ENCODE data around the gene SAFB2.

Gene SAFB2

GRCh38 chr19:5627395-5627904 is 4.9 kb upstream of the SAFB2 start:
- Histone ChIP-seq H3K9ac (ENCODE audit: low read length) (no peak overlapping the region), H3K79me2 (ENCODE audit: insufficient read depth, low read length) (peaks cover 95% of the 10 kb centered on the region), H3K27ac (ENCODE audit: low read depth, low read length, poor library complexity, severe bottlenecking) (peak overlapping the region; percentile 49), H3K27me3 (ENCODE audit: insufficient read depth, low read length) (no peaks in the 10 kb centered on the region), H3K4me2 (ENCODE audit: low read length) (peak overlapping the region; percentile 20; the same call in 1 of the 2 replicates), H2AFZ (ENCODE audit: low read length) (no peak overlapping the region), H3K36me3 (ENCODE audit: insufficient read depth, low read length) (peaks cover 86% of the 10 kb centered on the region), H3K4me3 (ENCODE audit: low read depth, low read length, poor library complexity, severe bottlenecking) (peak overlapping the region; percentile 7), H3K9me3 (ENCODE audit: low read length) (no peaks in the 10 kb centered on the region), H3K4me1 (ENCODE audit: insufficient read depth, low read length, severe bottlenecking) (peaks cover 57% of the 10 kb centered on the region), H3F3A (ENCODE audit: insufficient read depth, low read length) (no peaks in the 10 kb centered on the region), H3K9me2 (ENCODE audit: low read depth, low read length) (no peaks in the 10 kb centered on the region), H4K20me1 (ENCODE audit: insufficient read depth, low read length) (peaks cover 11% of the 10 kb centered on the region; the same call in 1 of the 2 replicates)
- TF ChIP-seq EZH2 (IDR thresholded peaks at IDR 0.05; ENCODE audit: borderline replicate concordance, low read length) = no peak
- no peak for TF ChIP-seq CTCF (IDR thresholded peaks at IDR 0.05; ENCODE audit: low read length)

- Histone ChIP-seq H3K4me1 (ENCODE audit: insufficient read depth, low read length, severe bottlenecking) (peaks cover 68% of the 10 kb centered on the region), H3K27me3 (ENCODE audit: insufficient read depth, low read length) (no peaks in the 10 kb centered on the region), H3K4me2 (ENCODE audit: low read length) (peak overlapping the region; percentile 98), H3K4me3 (ENCODE audit: low read depth, low read length, poor library complexity, severe bottlenecking) (peak overlapping the region; percentile 100), H3K9ac (ENCODE audit: low read length) (peak overlapping the region; percentile 96; the same call in 1 of the 2 replicates), H3K79me2 (ENCODE audit: insufficient read depth, low read length) (peaks cover 95% of the 10 kb centered on the region), H3F3A (ENCODE audit: insufficient read depth, low read length) (no peaks in the 10 kb centered on the region), H3K27ac (ENCODE audit: low read depth, low read length, poor library complexity, severe bottlenecking) (peak overlapping the region; percentile 46), H4K20me1 (ENCODE audit: insufficient read depth, low read length) (peaks cover 11% of the 10 kb centered on the region; the same call in 1 of the 2 replicates), H3K36me3 (ENCODE audit: insufficient read depth, low read length) (peaks cover 82% of the 10 kb centered on the region), H3K9me3 (ENCODE audit: low read length) (no peaks in the 10 kb centered on the region), H3K9me2 (ENCODE audit: low read depth, low read length) (no peaks in the 10 kb centered on the region), H2AFZ (ENCODE audit: low read length) (no peak overlapping the region)
- TF ChIP-seq EZH2 (IDR thresholded peaks at IDR 0.05; ENCODE audit: borderline replicate concordance, low read length) (no peak), CTCF (IDR thresholded peaks at IDR 0.05; ENCODE audit: low read length) (no peak)
Measured at GRCh38 chr19:5625641-5626040, 3.1 kb upstream of the SAFB2 start.

- Histone ChIP-seq H3F3A (ENCODE audit: insufficient read depth, low read length) (no peaks in the 10 kb centered on the region), H4K20me1 (ENCODE audit: insufficient read depth, low read length) (peaks cover 8% of the 10 kb centered on the region; the same call in 1 of the 2 replicates), H3K27me3 (ENCODE audit: insufficient read depth, low read length) (no peaks in the 10 kb centered on the region), H3K36me3 (ENCODE audit: insufficient read depth, low read length) (peaks cover 83% of the 10 kb centered on the region), H3K4me2 (ENCODE audit: low read length) (peak overlapping the region; percentile 98), H3K9ac (ENCODE audit: low read length) (peak overlapping the region; percentile 96), H3K79me2 (ENCODE audit: insufficient read depth, low read length) (peaks cover 95% of the 10 kb centered on the region), H3K4me1 (ENCODE audit: insufficient read depth, low read length, severe bottlenecking) (peaks cover 76% of the 10 kb centered on the region), H3K27ac (ENCODE audit: low read depth, low read length, poor library complexity, severe bottlenecking) (peak overlapping the region; percentile 68), H3K4me3 (ENCODE audit: low read depth, low read length, poor library complexity, severe bottlenecking) (peak overlapping the region; percentile 100), H2AFZ (ENCODE audit: low read length) (no peak overlapping the region), H3K9me2 (ENCODE audit: low read depth, low read length) (no peaks in the 10 kb centered on the region), H3K9me3 (ENCODE audit: low read length) (no peaks in the 10 kb centered on the region)
- TF ChIP-seq EZH2 (IDR thresholded peaks at IDR 0.05; ENCODE audit: borderline replicate concordance, low read length) = no peak
- TF ChIP-seq CTCF (IDR thresholded peaks at IDR 0.05; ENCODE audit: low read length) = no peak
Measured at GRCh38 chr19:5624741-5625278, 2.2 kb upstream of the SAFB2 start.
